HCT116 (cell line): ENCODE results near the gene TIMP3.

Experiments
- ATF3 ChIP-seq: IDR thresholded peaks from 2 replicates; pipeline ENCODE4 v1.6.1; 2012
- CEBPB ChIP-seq: IDR thresholded peaks from 2 replicates; pipeline ENCODE4 v1.6.1; 2012; ENCODE audit warnings: low read depth
- CTCF ChIP-seq, 3 experiments: fragments of 200-600 bp in 1 of 3; sonication (generic) in 1 of 3; IDR thresholded peaks in 2 of 3; conservative IDR thresholded peaks in 1 of 3; 2 replicates each; pipeline ENCODE4 v1.5.1; 2012 to 2017; ENCODE audit warnings: low read depth in 2 of 3, low read length in 2 of 3, antibody characterized with exemption in 1 of 3, borderline replicate concordance in 1 of 3, control low read depth in 1 of 3, mild to moderate bottlenecking in 1 of 3, mixed read lengths in 1 of 3, mixed run types in 1 of 3, moderate library complexity in 1 of 3; ENCODE audit not compliant: insufficient read depth in 1 of 3
- ELF1 ChIP-seq: IDR thresholded peaks from 2 replicates; pipeline ENCODE4 v1.6.1; 2012; ENCODE audit warnings: low read depth, borderline replicate concordance
- EZH2 ChIP-seq: fragments of 200-600 bp; sonication (generic); IDR thresholded peaks from 2 replicates; pipeline ENCODE4 v1.6.1; 2017; ENCODE audit warnings: antibody characterized with exemption, mixed run types
- EZH2phosphoT487 ChIP-seq: fragments of 200-600 bp; IDR thresholded peaks from 2 replicates; pipeline ENCODE4 v1.6.1; 2018; ENCODE audit warnings: antibody characterized with exemption, borderline replicate concordance
- MAX ChIP-seq: IDR thresholded peaks from 2 replicates; pipeline ENCODE4 v1.6.1; 2012
- POLR2A ChIP-seq: IDR thresholded peaks from 2 replicates; pipeline ENCODE4 v1.7.0; 2011; ENCODE audit warnings: borderline replicate concordance; ENCODE audit not compliant: insufficient read depth, insufficient read length; ENCODE audit errors: extremely low read depth
- POLR2AphosphoS5 ChIP-seq: IDR thresholded peaks from 2 replicates; pipeline ENCODE4 v1.6.1; 2011; ENCODE audit warnings: mild to moderate bottlenecking, low read depth, low read length, moderate library complexity
- RAD21 ChIP-seq: IDR thresholded peaks from 2 replicates; pipeline ENCODE4 v1.6.1; 2012; ENCODE audit warnings: low read depth, mild to moderate bottlenecking
- TCF7L2 ChIP-seq: IDR thresholded peaks from 2 replicates; pipeline ENCODE4 v1.7.0; 2011; ENCODE audit warnings: borderline replicate concordance, inconsistent platforms; ENCODE audit not compliant: insufficient read depth, insufficient read length; ENCODE audit errors: extremely low read depth
- YY1 ChIP-seq: IDR thresholded peaks from 2 replicates; pipeline ENCODE4 v1.6.1; 2011; ENCODE audit warnings: low read length, low read depth, moderate library complexity, mild to moderate bottlenecking; ENCODE audit not compliant: insufficient replicate concordance; ENCODE audit errors: extremely low read depth
- ZNF274 ChIP-seq: fragments of 200-500 bp; sonication (Bioruptor generic); IDR thresholded peaks from 2 replicates; pipeline ENCODE4 v1.6.1; 2014; ENCODE audit warnings: mild to moderate bottlenecking, low read depth, low read length, inconsistent platforms

GRCh38 chr22:32882360-32882755 is 80.9 kb downstream of the TIMP3 start:
- no peak for TF ChIP-seq CTCF (IDR thresholded peaks at IDR 0.05 in 2 of 3, conservative IDR thresholded peaks at IDR 0.05 in 1 of 3; ENCODE audit: borderline replicate concordance in 1 of 3, insufficient read depth in 1 of 3, low read depth in 2 of 3, low read length in 2 of 3)
- no peak for TF ChIP-seq EZH2
- TF ChIP-seq POLR2AphosphoS5: no peak
- no peak for TF ChIP-seq ELF1
- no peak for TF ChIP-seq MAX
- no peak for TF ChIP-seq RAD21
- no peak for TF ChIP-seq ATF3
- no peak for TF ChIP-seq POLR2A
- no peak for TF ChIP-seq EZH2phosphoT487
- no peak for TF ChIP-seq TCF7L2
- no peak for TF ChIP-seq CEBPB
- TF ChIP-seq ZNF274: no peak
- TF ChIP-seq YY1: no peak
